ENCODE results near the gene TBC1D22A.

TBC1D22A gene

DNA sequence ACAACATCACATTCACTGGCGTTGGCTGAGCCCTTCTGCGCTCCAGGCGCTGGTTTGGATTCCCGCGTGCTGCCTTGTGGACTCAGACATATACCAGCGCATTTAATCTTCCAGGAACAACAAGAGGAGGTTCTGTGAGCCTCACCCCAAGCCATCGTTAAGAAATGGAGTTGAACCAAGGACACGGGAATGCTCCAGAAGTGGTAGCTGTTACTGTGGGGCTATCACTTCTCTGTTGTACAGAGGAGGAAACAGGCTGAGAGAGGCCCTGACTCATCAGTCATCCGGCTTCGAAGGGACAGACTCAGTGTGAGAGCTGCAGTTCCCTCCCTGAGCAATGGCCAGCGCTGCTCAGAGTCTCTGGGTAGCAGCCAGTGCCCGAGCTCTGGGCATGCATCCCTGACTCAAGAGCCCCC lies 291.3 kb downstream of the TBC1D22A start:
- TF ChIP-seq, protein P1, sequence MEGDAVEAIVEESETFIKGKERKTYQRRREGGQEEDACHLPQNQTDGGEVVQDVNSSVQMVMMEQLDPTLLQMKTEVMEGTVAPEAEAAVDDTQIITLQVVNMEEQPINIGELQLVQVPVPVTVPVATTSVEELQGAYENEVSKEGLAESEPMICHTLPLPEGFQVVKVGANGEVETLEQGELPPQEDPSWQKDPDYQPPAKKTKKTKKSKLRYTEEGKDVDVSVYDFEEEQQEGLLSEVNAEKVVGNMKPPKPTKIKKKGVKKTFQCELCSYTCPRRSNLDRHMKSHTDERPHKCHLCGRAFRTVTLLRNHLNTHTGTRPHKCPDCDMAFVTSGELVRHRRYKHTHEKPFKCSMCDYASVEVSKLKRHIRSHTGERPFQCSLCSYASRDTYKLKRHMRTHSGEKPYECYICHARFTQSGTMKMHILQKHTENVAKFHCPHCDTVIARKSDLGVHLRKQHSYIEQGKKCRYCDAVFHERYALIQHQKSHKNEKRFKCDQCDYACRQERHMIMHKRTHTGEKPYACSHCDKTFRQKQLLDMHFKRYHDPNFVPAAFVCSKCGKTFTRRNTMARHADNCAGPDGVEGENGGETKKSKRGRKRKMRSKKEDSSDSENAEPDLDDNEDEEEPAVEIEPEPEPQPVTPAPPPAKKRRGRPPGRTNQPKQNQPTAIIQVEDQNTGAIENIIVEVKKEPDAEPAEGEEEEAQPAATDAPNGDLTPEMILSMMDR (IDR thresholded peaks at IDR 0.05), result no peak

DNA sequence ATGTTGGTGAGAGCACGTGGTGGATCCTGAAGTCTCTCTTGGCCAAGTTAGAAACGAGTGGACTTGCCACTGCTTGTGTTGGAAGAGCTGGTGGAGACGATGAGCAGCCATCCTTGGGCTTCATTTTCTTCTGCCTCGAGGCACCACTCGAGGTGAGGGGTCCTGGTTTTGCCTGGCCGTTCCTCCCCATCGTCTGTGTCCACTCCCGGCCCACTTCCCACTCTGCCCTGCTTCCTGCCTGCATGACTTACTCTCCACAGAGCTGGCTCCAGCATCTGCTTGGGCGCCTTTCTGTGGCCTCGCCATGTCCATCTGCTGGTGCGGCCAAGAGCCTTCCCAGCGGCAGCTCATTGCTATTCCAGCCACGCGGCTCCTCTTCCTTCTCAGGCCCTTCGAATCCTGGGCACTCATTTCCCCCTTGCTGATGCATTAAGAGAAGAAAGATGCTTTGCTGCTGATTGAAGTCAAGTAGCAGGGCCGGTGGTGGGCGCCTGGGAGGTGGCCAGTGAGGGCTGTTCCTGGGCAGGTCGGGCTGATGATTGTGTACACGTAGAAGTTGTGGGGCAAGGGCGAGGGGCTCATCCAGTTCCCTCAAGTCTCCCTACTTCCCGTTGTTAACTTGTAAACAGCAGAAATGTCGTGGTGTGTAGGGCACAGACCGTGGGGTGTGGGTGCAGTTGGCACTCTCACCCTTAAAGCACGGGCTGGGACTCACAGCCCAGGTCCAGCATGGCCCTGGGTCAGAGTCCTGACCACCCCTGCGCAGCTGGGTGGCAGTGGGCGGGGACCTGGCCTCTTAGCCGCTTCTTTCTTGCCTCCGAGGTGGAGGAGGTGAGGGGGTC lies 292.0 kb downstream of the TBC1D22A start:
- TF ChIP-seq, protein P1 (IDR thresholded peaks at IDR 0.05), result no peak

- TF ChIP-seq, protein P1 (IDR thresholded peaks at IDR 0.05), result no peak
Measured at GRCh38 chr22:47055073-47055355, 292.6 kb downstream of the TBC1D22A start.

DNA sequence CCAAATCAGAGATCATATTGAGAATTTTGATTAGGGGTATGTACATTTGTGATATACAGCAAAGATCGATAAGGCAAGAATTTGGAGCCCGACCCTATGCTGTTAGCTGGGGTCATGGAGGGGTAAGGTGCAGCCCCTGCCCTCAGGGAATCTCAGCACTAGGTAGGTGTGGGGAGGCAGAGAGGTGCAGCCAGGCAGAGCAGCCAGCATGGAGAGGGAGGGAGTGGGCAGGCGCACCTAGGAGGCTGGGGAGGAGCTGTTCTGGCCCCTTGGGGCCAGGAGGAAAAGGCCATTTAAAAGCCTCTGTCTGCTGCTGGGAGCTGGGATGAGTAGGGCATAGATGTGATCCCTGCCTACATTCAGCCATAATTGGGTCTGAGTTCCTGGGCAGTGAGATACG lies 293.0 kb downstream of the TBC1D22A start:
- TF ChIP-seq, protein P1 (IDR thresholded peaks at IDR 0.05), result no peak

- TF ChIP-seq, protein P1 (IDR thresholded peaks at IDR 0.05), result no peak
Measured at GRCh38 chr22:47055921-47056320, 293.5 kb downstream of the TBC1D22A start.

DNA sequence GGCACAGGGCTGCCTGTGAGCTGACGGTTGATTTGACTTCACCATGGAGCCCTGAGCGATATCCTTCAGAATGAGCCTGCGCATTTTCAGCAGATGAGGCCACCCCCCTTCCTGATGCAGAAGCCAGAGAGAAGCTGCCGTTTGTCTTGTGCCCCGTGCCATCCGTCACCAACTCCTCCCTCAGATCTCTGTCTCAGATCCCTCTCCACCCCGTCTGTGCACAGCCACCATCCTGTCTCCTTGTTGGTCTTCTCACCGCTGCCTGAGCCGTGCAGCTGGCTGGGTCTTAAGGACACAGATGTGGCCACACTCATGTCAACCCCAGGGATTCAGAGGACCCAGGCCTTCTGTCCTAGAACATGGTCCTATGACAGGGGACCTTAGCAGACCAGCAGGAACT lies 293.9 kb downstream of the TBC1D22A start:
- TF ChIP-seq, protein P1 (IDR thresholded peaks at IDR 0.05), result no peak

GRCh38 chr22:47056776-47057470 lies 294.5 kb downstream of the TBC1D22A start:
- TF ChIP-seq, protein P1 (IDR thresholded peaks at IDR 0.05), result no peak
